ENCODE measurements around the gene HSF4.

GRCh38 chr16:67195676-67196075 lies 31.1 kb downstream of the HSF4 start:
- TF ChIP-seq CTCF (conservative IDR thresholded peaks at IDR 0.05; ENCODE audit: low read length) (no peak), EZH2phosphoT487 (IDR thresholded peaks at IDR 0.05; ENCODE audit: borderline replicate concordance, low read depth, low read length) (no peak)
